Lower leg skin (tissue), 4 donors: ENCODE measurements around the gene ST7. TPM values are rescaled to one million over a fixed set of nuclear protein-coding genes. Genes with fewer than 3 reads are reported as not detected.

Experiments used
- DNase-seq, 2 donors: peaks; one replicate each; pipeline ENCODE4 v3.0.0-alpha.2; 2019; ENCODE audit warnings: low spot score in 2 of 2
- H3K4me3 ChIP-seq: fragments of 200-600 bp; sonication (generic); 2 replicates; pipeline ENCODE4 v1.5.1; 2017; ENCODE audit warnings: mild to moderate bottlenecking, low read depth; ENCODE audit not compliant: poor library complexity, severe bottlenecking
- POLR2A ChIP-seq, 2 donors: fragments of 450-650 bp; IDR thresholded peaks; one replicate each; pipeline ENCODE4 v1.6.1; 2016 to 2017; ENCODE audit warnings: antibody characterized with exemption in 2 of 2, mild to moderate bottlenecking in 1 of 2, moderate library complexity in 1 of 2
- WGBS, 2 donors: methylation state at CpG; one replicate each; pipeline ENCODE4 v1.1.5; 2018; 5-methylcytosine and 5-hydroxymethylcytosine counted together
- intact Hi-C: fragments of 100-400 bp; cut with DNase I; formaldehyde crosslinking; loops from one replicate; pipeline ENCODE4 v1.15.0; 2023; ENCODE audit warnings: low total_unique reads
- total RNA-seq, 4 donors: library from RNA; depleted of rRNA; stranded (reverse); fragments of >200 nt; gene quantifications; one replicate each; pipeline ENCODE4 v1.1.0, GENCODE V29; 2016
- TF ChIP-seq, protein P1 (sequence below), 3 donors: fragments of 450-650 bp; IDR thresholded peaks; one replicate each; pipeline ENCODE4 v1.5.1; 2016; ENCODE audit warnings: antibody characterized with exemption in 3 of 3, mild to moderate bottlenecking in 3 of 3, moderate library complexity in 2 of 3

ST7 gene
- total RNA-seq, 4 donors from 2014 or later, result 10.8 to 17.1 (median 11.4) TPM

DNA sequence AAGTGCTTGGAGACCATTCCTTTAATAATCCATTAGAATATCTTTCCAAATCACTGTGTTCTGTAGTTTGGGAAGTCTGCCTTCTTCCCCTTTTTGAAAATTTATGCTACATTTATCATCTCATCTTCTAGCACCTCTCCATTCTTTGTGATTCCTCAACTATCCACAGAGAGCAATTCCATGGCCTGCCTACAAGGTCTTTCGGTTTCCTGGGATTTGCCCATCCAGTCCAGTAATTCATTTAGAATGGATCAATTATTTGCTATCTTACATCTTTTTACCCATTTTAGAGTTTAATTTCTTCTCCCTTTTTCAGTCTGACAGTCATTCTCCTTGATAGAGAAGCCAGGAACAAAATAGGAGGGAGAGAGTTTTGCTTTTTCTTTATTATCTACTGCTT is 179.8 kb downstream of the ST7 start:
- no peak overlapping the region for H3K4me3 ChIP-seq
- intact Hi-C loops, result no loop called here
- no peak for DNase-seq
- TF ChIP-seq, protein P1, sequence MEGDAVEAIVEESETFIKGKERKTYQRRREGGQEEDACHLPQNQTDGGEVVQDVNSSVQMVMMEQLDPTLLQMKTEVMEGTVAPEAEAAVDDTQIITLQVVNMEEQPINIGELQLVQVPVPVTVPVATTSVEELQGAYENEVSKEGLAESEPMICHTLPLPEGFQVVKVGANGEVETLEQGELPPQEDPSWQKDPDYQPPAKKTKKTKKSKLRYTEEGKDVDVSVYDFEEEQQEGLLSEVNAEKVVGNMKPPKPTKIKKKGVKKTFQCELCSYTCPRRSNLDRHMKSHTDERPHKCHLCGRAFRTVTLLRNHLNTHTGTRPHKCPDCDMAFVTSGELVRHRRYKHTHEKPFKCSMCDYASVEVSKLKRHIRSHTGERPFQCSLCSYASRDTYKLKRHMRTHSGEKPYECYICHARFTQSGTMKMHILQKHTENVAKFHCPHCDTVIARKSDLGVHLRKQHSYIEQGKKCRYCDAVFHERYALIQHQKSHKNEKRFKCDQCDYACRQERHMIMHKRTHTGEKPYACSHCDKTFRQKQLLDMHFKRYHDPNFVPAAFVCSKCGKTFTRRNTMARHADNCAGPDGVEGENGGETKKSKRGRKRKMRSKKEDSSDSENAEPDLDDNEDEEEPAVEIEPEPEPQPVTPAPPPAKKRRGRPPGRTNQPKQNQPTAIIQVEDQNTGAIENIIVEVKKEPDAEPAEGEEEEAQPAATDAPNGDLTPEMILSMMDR (IDR thresholded peaks at IDR 0.05), result no peak
- no peak for TF ChIP-seq POLR2A (IDR thresholded peaks at IDR 0.05)
- WGBS, 2 donors, result 98 to 100% methylated on average over 1 of the region's 1 CpG

DNA sequence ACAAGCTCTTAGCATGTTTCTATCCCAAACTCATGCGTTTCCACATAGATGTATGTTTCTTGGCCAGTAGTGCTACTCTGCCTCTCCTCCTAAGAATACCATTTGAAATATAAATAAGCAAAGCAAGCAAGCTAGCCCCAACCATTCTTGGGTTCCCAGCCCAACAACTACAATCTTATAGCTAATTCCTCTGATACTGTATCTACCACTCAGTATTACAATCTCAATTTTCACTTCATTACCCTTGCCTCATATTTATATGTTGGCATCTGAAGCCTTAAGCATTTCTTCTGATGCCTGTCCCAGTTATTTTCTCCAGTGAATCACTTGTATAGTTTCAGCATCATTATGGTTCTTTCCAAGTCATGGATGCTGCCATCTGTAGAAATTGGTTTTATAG is 181.1 kb downstream of the ST7 start:
- TF ChIP-seq, protein P1 (IDR thresholded peaks at IDR 0.05), result no peak
- no peak for DNase-seq
- intact Hi-C loops, result no loop called here
- no peak overlapping the region for H3K4me3 ChIP-seq
- 96 to 100% methylated on average over 1 of the region's 1 CpG for WGBS, 2 donors

DNA sequence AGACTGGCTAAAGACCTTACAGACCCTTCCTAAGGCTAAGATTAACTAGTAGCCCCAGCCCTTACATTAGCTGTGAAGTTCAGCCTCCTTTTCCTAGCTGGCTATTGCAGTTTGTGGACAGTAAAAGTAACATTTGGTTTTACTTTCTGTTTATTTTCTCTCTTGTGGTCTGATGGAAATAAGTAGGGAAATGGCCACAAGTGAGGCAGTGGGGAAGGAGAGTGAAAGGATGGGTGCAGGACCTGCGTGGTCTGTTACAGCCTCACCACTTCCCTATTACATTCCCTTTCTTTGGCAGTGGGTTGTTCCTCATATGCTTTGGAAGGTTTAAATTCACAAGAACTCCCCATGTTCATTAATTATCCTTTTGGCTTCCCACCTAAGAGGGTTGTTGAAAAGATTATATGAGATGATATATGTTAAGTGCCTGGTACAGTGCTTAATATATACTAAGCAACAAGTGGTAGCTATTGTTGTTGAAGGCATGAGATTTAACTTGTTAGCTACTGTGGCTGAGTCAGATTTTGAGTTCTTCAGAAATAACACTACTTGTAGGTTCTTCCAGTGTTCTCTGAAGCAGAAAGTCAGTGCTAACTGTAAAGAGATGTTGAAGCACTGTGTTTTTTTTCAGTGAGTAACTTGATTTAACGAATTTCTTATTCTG is 181.7 kb downstream of the ST7 start:
- no peak for DNase-seq
- intact Hi-C loops, result no loop called here
- WGBS, 2 donors, result 92 to 95% methylated on average over 2 of the region's 2 CpGs

DNA sequence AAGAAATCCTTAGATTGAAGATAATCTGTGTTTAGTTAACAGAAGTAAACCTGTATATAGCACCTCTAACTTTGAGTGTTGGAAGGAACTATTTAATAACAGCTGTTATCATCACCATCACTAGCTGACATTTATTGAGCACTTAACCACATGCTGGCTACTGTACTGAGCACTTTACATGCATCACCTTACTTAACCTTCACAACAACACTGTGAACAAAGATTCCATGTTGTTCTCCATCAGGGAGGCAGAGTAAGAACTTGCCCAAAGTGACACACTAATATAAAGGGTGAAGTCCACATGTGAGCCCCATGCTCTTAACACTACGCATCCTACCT is 182.2 kb downstream of the ST7 start:
- no peak for TF ChIP-seq POLR2A (IDR thresholded peaks at IDR 0.05)
- TF ChIP-seq, protein P1 (IDR thresholded peaks at IDR 0.05), result no peak
- WGBS, 2 donors, result 95 to 100% methylated on average over 1 of the region's 1 CpG
- intact Hi-C loops, result no loop called here
- no peak overlapping the region for H3K4me3 ChIP-seq
- no peak for DNase-seq

More for the DNA sequence above, 181.7 kb downstream of the ST7 start:
- no peak overlapping the region for H3K4me3 ChIP-seq
- no peak for TF ChIP-seq POLR2A (IDR thresholded peaks at IDR 0.05)
- TF ChIP-seq, protein P1 (IDR thresholded peaks at IDR 0.05), result no peak

DNA sequence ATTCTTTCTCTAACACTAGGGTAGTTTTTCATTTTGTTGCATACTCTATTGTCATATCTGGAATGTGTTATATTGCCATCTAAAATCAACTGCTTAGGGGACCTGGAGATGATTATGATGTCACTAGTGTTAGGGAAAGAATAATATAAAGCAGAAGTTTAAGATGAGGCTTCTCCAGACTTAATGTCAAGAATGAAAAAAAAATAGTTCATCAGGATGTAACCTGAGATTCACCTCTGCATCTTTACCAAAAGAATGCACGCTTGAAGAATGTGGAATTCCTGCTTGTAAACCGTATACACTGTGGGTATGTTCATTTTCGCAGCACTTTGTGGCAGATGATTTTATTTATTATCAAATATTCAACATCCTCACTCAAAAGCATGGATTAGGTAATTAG is 184.6 kb downstream of the ST7 start:
- TF ChIP-seq, protein P1 (IDR thresholded peaks at IDR 0.05), result no peak
- TF ChIP-seq POLR2A (IDR thresholded peaks at IDR 0.05), result no peak
- no peak overlapping the region for H3K4me3 ChIP-seq
- 89 to 92% methylated on average over 3 of the region's 3 CpGs for WGBS, 2 donors
- no peak for DNase-seq
- intact Hi-C loops, result no loop called here

DNA sequence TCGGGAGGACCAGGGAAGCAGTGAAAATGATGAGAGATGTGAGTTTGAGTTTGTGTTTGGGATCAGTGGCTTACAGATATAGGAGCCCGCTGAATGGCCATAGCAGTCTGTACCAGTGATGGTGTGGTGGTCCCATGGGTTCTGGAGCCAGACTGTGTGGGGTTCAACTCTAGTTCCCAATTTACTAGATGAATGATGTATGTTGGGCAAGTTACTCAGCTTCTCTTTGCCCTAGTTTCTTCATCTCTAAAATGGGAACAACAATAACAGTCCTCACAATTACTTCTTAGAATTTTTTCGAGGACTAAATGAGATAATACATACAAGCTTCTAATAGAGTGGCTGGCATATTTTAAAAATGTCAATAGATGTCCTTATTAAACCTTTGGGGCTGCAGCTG is 185.2 kb downstream of the ST7 start:
- TF ChIP-seq, protein P1 (IDR thresholded peaks at IDR 0.05), result no peak
- no peak for TF ChIP-seq POLR2A (IDR thresholded peaks at IDR 0.05)
- intact Hi-C loops, result no loop called here
- H3K4me3 ChIP-seq, result no peak overlapping the region
- 85 to 94% methylated on average over 3 of the region's 3 CpGs for WGBS, 2 donors
- no peak for DNase-seq
